ENCODE data around the gene ENG.

Gene ENG

GRCh38 chr9:127815512-127816361 is 38.7 kb downstream of the ENG start:
- no peak overlapping the region for H3K4me3 ChIP-seq (ENCODE audit: low read depth, low read length)

- no peak overlapping the region for H3K4me3 ChIP-seq (ENCODE audit: low read depth, low read length)
Measured at GRCh38 chr9:127814619-127815511, 39.6 kb downstream of the ENG start.

DNA sequence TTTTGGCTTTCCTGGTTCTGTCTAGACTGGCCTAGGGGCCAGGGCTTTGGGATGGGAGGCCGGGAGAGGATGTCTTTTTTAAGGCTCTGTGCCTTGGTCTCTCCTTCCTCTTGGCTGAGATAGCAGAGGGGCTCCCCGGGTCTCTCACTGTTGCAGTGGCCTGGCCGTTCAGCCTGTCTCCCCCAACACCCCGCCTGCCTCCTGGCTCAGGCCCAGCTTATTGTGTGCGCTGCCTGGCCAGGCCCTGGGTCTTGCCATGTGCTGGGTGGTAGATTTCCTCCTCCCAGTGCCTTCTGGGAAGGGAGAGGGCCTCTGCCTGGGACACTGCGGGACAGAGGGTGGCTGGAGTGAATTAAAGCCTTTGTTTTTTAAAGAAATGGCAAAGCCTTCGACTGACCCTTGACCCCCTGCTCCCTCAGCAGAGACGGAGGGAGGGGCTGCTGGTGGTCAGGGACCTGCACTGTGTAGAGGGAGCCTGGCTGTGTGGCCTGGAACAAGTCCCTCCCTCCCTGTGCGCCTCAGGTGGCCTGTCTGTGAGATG is 40.7 kb downstream of the ENG start:
- no peak overlapping the region for H3K4me3 ChIP-seq (ENCODE audit: low read depth, low read length)

GRCh38 chr9:127812936-127813675 is 41.4 kb downstream of the ENG start:
- H3K4me3 ChIP-seq (ENCODE audit: low read depth, low read length): no peak overlapping the region

DNA sequence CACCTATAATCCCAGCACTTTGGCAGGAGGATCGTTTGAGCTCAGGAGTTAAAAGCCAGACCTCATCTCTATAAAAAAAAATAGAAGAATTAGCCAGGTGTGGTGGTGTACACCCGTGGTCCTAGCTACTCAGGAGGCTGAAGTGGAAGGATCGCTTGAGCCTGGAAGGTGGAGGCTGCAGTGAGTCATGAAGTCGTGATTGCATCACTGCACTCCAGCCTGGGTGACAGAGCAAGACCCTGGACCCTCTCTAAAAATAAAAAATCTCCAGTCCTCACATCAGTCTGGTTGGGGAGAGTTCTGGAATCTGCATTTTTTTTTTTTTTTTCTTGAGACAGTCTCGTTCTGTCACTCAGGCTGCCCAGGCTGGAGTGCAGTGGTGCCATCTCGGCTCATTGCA is 42.4 kb downstream of the ENG start:
- H3K4me3 ChIP-seq (ENCODE audit: low read depth, low read length): no peak overlapping the region

- H3K4me3 ChIP-seq (ENCODE audit: low read depth, low read length): no peak overlapping the region
Measured at GRCh38 chr9:127810378-127811187, 43.9 kb downstream of the ENG start.

GRCh38 chr9:127809540-127810377 is 44.7 kb downstream of the ENG start:
- H3K4me3 ChIP-seq (ENCODE audit: low read depth, low read length): no peak overlapping the region

DNA sequence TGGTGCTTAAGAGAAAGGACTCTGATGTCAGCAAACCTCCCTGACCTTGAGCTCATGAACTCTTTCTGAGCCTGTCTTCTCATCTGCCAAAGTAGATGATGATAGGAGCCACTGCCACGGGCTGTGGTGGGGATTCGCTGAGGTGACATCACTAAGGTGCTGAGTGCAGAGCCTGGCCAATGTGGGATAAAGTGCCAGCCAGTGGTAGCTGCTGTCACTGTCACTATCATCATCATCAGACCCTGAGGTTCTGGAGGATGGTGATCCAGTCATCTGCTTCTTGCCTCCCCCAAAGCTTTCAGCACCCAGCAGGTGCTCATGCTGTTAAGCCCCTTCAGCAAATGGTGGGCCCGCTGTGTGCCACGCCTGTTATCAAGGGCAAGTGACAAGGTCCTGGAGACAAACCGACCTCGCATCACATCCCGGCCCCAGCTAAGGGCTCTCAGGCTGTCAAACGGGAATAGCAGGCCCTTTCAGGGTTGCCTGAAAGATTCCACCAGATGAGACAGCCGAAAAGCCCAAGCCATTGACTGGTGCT is 45.4 kb downstream of the ENG start:
- no peak overlapping the region for H3K4me3 ChIP-seq (ENCODE audit: low read depth, low read length)

DNA sequence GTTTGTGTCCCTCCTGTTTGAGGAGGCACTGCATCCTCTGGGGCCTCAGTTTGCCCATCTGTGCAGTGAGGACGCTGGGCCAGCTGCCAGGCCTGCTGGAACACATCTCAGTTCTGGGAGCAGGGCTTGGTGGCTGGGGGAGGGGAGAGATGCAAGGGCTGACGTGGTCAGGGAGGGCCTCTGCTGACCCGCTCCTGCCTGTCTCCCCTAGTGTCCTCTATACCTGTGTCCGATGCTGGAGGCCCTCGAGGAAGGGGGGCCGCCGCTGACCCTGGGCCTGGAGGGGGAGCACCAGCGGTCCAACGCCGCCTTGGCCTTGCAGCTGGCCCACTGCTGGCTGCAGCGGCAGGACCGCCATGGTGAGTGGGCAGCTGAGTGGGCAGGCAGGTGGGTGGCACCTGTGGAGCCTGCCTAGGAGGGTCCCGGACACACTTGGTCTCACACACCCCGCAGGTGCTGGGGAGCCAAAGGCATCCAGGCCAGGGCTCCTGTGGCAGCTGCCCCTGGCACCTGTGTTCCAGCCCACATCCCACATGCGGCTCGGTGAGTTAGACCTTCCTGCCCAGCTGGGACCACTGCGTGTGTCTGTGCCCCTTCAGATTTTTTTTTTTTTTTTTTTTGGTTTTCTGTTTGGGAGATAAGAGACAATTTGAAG is 46.0 kb downstream of the ENG start:
- no peak overlapping the region for H3K4me3 ChIP-seq (ENCODE audit: low read depth, low read length)

GRCh38 chr9:127806871-127807270 is 47.6 kb downstream of the ENG start:
- no peak overlapping the region for H3K4me3 ChIP-seq (ENCODE audit: low read depth, low read length)

DNA sequence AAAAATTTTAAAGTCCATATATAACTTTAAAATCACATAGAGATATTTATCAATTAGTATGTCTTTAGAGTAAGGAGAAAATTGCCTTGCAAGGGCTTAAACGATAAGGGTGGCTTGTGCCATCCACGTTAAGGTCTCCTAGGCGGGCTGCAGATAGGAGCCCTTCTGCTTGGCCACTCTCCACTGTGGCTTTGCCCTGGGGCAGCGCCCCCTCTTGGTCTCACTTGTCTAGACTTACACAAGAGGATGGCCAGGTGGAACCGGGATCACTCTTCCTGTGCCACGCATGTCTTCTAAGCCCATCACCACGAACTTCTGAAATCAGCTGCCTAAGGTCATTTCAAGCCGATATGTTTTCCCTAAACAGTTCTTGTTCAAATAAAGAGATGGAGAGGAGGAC is 48.8 kb downstream of the ENG start:
- H3K4me3 ChIP-seq (ENCODE audit: low read depth, low read length): no peak overlapping the region

GRCh38 chr9:127803507-127804352 is 50.7 kb downstream of the ENG start:
- peak overlapping the region; percentile 77 for H3K4me3 ChIP-seq (ENCODE audit: low read depth, low read length)

DNA sequence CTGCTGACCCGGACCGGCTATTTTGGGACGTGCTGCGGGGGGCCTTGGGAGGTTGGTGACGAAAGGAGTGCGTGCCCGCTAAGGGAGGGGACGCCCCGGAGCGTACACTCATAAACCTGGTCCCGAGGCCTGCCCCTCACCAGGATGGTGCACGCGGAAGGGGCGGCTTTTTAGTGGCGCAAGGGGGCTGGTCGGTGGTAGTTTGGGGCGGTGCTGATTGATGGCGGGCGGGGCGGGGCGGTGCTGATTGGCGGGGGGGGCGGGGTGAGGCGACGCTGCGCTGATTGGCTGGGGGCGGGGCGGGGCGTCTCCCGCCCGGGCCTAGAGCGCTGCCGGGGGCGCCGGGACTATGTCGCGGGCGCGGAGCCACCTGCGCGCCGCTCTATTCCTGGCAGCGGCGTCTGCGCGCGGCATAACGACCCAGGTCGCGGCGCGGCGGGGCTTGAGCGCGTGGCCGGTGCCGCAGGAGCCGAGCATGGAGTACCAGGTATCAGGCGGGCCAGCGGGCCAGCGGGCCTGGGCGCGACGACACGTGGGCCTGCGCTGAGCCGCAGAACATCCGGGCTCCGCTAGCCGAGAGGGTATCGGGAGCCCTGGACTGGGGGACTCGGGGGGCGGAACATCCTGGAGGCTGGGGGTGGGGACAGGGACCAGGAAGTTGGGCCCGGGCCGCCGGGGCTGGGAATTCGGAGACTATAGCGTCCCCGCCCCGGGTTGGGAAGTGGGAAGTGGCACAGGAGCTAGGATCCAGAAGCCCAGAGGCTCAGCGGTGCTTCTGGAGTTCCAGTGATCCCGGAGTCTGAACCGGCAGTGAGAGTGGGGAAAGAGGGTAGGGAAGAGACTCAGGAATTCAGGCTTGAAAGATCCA is 51.6 kb downstream of the ENG start, which contains the start of gene FPGS:
FPGS (plus strand) TSS at position 307 of the 868 bp plus-strand sequence; CDS start at position 350, 43 bp downstream.
- peak within 1 kb of the TSS; percentile 77 for H3K4me3 ChIP-seq (ENCODE audit: low read depth, low read length)

GRCh38 chr9:127801955-127802575 is 52.4 kb downstream of the ENG start:
- peak overlapping the region; percentile 33 for H3K4me3 ChIP-seq (ENCODE audit: low read depth, low read length)

GRCh38 chr9:127796852-127797370 is 57.5 kb downstream of the ENG start:
- no peak overlapping the region for H3K4me3 ChIP-seq (ENCODE audit: low read depth, low read length)
